GM10248 (cell line): ENCODE measurements around the gene PLPP2.
"Not testable (repeated sequence)": the region's sequence is repeated elsewhere in the genome, so short reads cannot be mapped to it uniquely, and the experiment has no call there.

Source experiments
- CTCF ChIA-PET: fragments of 300-600 bp; sonication (Branson Sonifier 250); formaldehyde crosslinking; extraction: SDS; loops from one replicate; lab custom pipeline; 2021; ENCODE audit warnings: antibody characterized with exemption; lab: Yijun Ruan, JAX
- POLR2A ChIA-PET: fragments of 350-650 bp; sonication (Branson Sonifier 250); formaldehyde crosslinking; extraction: SDS; loops from one replicate; lab custom pipeline; 2020; ENCODE audit warnings: antibody characterized with exemption; lab: Yijun Ruan, JAX
- DNase-seq: peaks from one replicate; pipeline ENCODE4 v3.0.0; 2012; ENCODE audit errors: extremely low spot score
- TF ChIP-seq, protein P1 (sequence below): IDR thresholded peaks from 2 replicates; pipeline ENCODE4 v1.5.1; 2012; ENCODE audit warnings: mild to moderate bottlenecking, low read depth; ENCODE audit errors: extremely low read depth, missing control alignments, control extremely low read depth

The PLPP2 gene

DNA sequence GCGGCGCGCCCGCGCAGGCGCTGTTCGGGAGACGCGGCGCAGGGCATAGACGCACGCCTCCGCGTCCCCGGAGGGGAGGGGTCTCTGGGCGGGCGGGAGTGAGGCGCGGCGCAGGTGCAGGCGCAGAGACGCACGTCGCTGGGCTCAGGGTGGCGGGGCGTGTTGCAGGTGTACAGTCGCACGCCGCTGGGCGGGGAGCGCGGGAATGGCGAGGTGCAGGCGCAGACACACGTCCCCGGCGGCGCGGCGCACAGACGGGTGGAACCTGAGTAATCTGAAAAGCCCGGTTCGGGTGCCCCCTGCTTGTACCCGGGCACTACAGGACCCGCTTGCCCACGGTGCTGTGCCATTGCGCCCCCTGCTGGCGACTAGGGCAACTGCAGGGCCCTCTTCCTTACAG, 44.7 kb downstream of the PLPP2 start:
- CTCF ChIA-PET = interaction anchor here (0.7 to 1.9 kb wide), 19 partner anchors 10 to 264 kb away, joined by 3 to 23 read pairs (median 5); no protein-coding TSS in a partner anchor
- TF ChIP-seq, protein P1, sequence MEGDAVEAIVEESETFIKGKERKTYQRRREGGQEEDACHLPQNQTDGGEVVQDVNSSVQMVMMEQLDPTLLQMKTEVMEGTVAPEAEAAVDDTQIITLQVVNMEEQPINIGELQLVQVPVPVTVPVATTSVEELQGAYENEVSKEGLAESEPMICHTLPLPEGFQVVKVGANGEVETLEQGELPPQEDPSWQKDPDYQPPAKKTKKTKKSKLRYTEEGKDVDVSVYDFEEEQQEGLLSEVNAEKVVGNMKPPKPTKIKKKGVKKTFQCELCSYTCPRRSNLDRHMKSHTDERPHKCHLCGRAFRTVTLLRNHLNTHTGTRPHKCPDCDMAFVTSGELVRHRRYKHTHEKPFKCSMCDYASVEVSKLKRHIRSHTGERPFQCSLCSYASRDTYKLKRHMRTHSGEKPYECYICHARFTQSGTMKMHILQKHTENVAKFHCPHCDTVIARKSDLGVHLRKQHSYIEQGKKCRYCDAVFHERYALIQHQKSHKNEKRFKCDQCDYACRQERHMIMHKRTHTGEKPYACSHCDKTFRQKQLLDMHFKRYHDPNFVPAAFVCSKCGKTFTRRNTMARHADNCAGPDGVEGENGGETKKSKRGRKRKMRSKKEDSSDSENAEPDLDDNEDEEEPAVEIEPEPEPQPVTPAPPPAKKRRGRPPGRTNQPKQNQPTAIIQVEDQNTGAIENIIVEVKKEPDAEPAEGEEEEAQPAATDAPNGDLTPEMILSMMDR = no peak
- POLR2A ChIA-PET = no interaction called here
- DNase-seq = no peak

DNA sequence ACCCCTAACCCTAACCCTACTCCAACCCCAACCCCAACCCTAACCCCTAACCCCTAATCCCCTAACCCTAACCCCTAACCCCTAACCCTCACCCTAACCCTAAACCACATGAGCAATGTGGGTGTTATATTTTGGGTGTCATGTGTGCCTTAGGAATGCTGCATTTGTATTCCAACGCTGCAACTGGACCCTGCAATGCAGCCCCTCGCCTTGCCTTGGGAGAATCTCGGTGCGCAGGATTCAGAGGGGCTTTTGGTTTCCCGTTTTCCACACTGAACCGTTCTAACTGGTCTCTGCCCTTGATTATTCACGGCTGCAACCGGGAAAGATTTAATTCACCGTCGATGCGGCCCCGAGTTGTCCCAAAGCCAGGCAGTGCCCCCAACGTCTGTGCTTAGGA, 45.3 kb downstream of the PLPP2 start:
- DNase-seq, POLR2A ChIA-PET: not testable (repeated sequence)
- CTCF ChIA-PET = interaction anchor here (1.4 to 1.9 kb wide), 4 partner anchors 17 to 257 kb away, joined by 3 to 23 read pairs (median 6); no protein-coding TSS in a partner anchor

DNA sequence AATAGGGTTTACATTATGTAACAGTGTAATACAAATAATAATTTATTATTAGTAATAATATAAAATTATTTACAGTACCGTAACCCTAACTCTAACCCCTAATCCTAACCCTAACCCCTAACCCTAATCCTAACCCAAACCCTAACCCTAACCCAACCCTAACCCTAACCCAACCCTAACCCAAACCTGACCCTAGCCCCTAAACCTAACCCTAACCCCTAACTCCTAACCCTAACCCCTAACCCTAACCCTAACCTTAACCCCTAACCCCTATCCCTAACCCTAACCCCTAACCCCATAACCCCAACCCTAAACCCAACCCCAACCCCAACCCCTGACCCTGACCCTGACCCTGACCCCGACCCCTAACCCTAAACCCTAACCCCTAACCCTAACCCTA, 45.7 kb downstream of the PLPP2 start:
- no peak for DNase-seq
- TF ChIP-seq, protein P1 = no peak
- CTCF ChIA-PET = no interaction called here
- POLR2A ChIA-PET = no interaction called here
